Neuronal stem cell (in vitro differentiated cells): Measurements from ENCODE around the gene MRTFB.

Experiments
- DNase-seq: peaks from one replicate; pipeline ENCODE4 v3.0.0-alpha.2; 2013; ENCODE audit warnings: low spot score
- H2AFZ ChIP-seq: one replicate; pipeline ENCODE4 v1.6.1; 2013; ENCODE audit warnings: mild to moderate bottlenecking, low read length, inconsistent platforms
- H2AK5ac ChIP-seq: 2 replicates; pipeline ENCODE4 v1.6.1; 2013; ENCODE audit warnings: low read depth, mild to moderate bottlenecking, inconsistent platforms, low read length, moderate library complexity, mixed read lengths
- H2BK120ac ChIP-seq: 2 replicates; pipeline ENCODE4 v1.6.1; 2013; ENCODE audit warnings: low read depth, mild to moderate bottlenecking, inconsistent platforms, low read length, moderate library complexity, mixed read lengths
- H2BK12ac ChIP-seq: one replicate; pipeline ENCODE4 v1.6.1; 2013; ENCODE audit warnings: low read length, inconsistent platforms
- H2BK15ac ChIP-seq: 2 replicates; pipeline ENCODE4 v1.6.1; 2013; ENCODE audit warnings: mild to moderate bottlenecking, low read length, inconsistent platforms, mixed read lengths
- H2BK5ac ChIP-seq: one replicate; pipeline ENCODE4 v1.6.1; 2013; ENCODE audit warnings: inconsistent platforms, mild to moderate bottlenecking, low read length, moderate library complexity
- H3K14ac ChIP-seq: one replicate; pipeline ENCODE4 v1.6.1; 2013; ENCODE audit warnings: low read length, inconsistent platforms
- H3K18ac ChIP-seq: 2 replicates; pipeline ENCODE4 v1.6.1; 2013; ENCODE audit warnings: low read length, inconsistent platforms
- H3K23ac ChIP-seq: 2 replicates; pipeline ENCODE4 v1.6.1; 2013; ENCODE audit warnings: low read depth, mild to moderate bottlenecking, mixed read lengths, low read length, inconsistent platforms; ENCODE audit not compliant: poor library complexity
- H3K27ac ChIP-seq: replicated peaks from 3 replicates; pipeline ENCODE4 v1.5.1; 2013; ENCODE audit warnings: low read length, inconsistent platforms
- H3K27me3 ChIP-seq, 3 experiments: 2 replicates each; pipeline ENCODE4 v1.6.1; 2013; ENCODE audit warnings: low read length in 3 of 3, mild to moderate bottlenecking in 2 of 3, inconsistent platforms in 1 of 3, low read depth in 1 of 3, mixed read lengths in 1 of 3, moderate library complexity in 1 of 3; ENCODE audit not compliant: control insufficient read depth in 3 of 3, insufficient read depth in 3 of 3
- H3K36me3 ChIP-seq, 2 donors: replicated peaks in 1 of 2; 2 replicates each; pipeline ENCODE4 v1.6.1; 2013; ENCODE audit warnings: low read length in 2 of 2; ENCODE audit not compliant: control insufficient read depth in 2 of 2, insufficient read depth in 2 of 2
- H3K4ac ChIP-seq: 2 replicates; pipeline ENCODE4 v1.6.1; 2013; ENCODE audit warnings: inconsistent platforms, mild to moderate bottlenecking, low read length, moderate library complexity
- H3K4me1 ChIP-seq, 2 donors: 1 replicate in 1 of 2; 2 replicates in 1 of 2; pipeline ENCODE4 v1.6.1; 2013; ENCODE audit warnings: low read length in 2 of 2, low read depth in 1 of 2; ENCODE audit not compliant: control insufficient read depth in 2 of 2, insufficient read depth in 1 of 2
- H3K4me2 ChIP-seq: one replicate; pipeline ENCODE4 v1.6.1; 2013; ENCODE audit warnings: mild to moderate bottlenecking, low read length, inconsistent platforms; ENCODE audit not compliant: insufficient read depth, poor library complexity, severe bottlenecking
- H3K4me3 ChIP-seq, 2 donors: 2 replicates each; pipeline ENCODE4 v1.5.1; 2013; ENCODE audit warnings: low read length in 2 of 2, mild to moderate bottlenecking in 2 of 2, inconsistent platforms in 1 of 2, moderate library complexity in 1 of 2
- H3K79me1 ChIP-seq: one replicate; pipeline ENCODE4 v1.6.1; 2013; ENCODE audit warnings: low read depth, mild to moderate bottlenecking, inconsistent platforms, low read length, moderate library complexity
- H3K9ac ChIP-seq: one replicate; pipeline ENCODE4 v1.6.1; 2013; ENCODE audit warnings: mild to moderate bottlenecking, low read depth, low read length, inconsistent platforms; ENCODE audit not compliant: poor library complexity
- H3K9me3 ChIP-seq, 2 donors: replicated peaks in 1 of 2; 2 replicates each; pipeline versions ENCODE3 to v1.6.1; 2013; ENCODE audit warnings: low read length in 2 of 2, mild to moderate bottlenecking in 2 of 2, inconsistent platforms in 1 of 2, low read depth in 1 of 2, mixed read lengths in 1 of 2, moderate library complexity in 1 of 2; ENCODE audit not compliant: control insufficient read depth in 2 of 2, insufficient read depth in 1 of 2
- H4K8ac ChIP-seq: one replicate; pipeline ENCODE4 v1.6.1; 2013; ENCODE audit warnings: low read depth, mild to moderate bottlenecking, inconsistent platforms, low read length, moderate library complexity
- H4K91ac ChIP-seq: one replicate; pipeline ENCODE4 v1.6.1; 2013; ENCODE audit warnings: low read length, low read depth, mild to moderate bottlenecking, inconsistent platforms; ENCODE audit not compliant: poor library complexity
- WGBS, 2 donors: extraction: QIAGEN DNeasy Blood & Tissue Kit; methylation state at CpG; one replicate each; pipeline ENCODE4 v1.1.7; 2013; ENCODE audit warnings: missing lambda C conversion rate in 2 of 2, mixed read lengths in 1 of 2; ENCODE audit not compliant: insufficient read length in 2 of 2, insufficient replicate concordance in 1 of 2; ENCODE audit errors: extremely low coverage in 2 of 2; 5-methylcytosine and 5-hydroxymethylcytosine counted together

Gene MRTFB

GRCh38 chr16:14155572-14156190 is 84.6 kb downstream of the MRTFB start:
- Histone ChIP-seq H3K4me1 (no peaks in the 10 kb centered on the region), H3K4me2 (no peak overlapping the region), H2AK5ac (no peak overlapping the region), H3K27ac (no peak overlapping the region), H3K4me3 (no peak overlapping the region), H2BK120ac (no peak overlapping the region), H3K36me3 (peaks cover 1 to 6% of the 10 kb centered on the region in 2 donors), H3K79me1 (no peaks in the 10 kb centered on the region), H3K4ac (no peak overlapping the region), H3K23ac (no peak overlapping the region), H4K91ac (no peak overlapping the region), H2BK12ac (no peak overlapping the region), H3K9me3 (no peaks in the 10 kb centered on the region), H3K9ac (no peak overlapping the region), H3K18ac (no peak overlapping the region), H2AFZ (no peak overlapping the region), H2BK5ac (no peak overlapping the region), H4K8ac (no peak overlapping the region), H3K27me3 (no peaks in the 10 kb centered on the region), H3K14ac (no peak overlapping the region), H2BK15ac (no peak overlapping the region)
- no CpG with 5 or more reads among the region's 4 CpGs for WGBS, 2 donors
- no peak for DNase-seq

DNA sequence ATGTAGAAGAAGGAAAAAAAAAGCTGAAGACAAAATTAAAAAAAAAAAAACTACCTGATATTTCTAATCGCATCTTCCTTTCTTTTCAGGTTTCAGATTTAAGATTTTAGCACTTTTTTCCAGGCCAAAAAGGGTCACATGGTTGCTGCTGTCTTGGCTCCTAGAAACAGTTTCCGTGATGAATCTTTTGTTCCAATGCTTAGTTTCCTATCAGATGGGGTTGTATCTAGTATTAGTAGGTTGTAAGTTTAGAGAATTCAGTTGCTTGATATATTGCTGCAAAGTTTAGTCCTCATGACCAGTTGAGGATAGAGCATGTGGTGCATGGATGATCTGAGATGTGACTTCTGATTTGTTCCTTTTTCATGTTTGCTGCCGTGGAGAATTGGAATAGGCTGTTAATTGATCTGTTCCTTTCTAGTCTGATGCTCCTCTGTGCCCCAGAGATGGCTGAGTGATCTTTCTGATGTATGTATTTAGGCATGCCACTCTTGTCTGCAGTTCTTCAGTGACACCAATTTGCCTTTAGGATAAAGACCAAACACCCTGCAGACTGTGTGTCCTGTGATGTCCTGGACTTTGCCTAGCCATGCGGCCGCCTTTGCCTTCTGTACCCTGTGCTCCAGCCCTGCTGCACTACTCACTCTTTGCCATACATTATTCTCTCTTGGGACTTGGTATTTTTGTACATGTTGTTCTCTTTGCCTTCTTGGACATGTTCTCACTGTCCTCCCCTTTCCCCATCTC is 94.0 kb downstream of the MRTFB start:
- Histone ChIP-seq H2BK12ac (no peak overlapping the region), H3K9ac (no peak overlapping the region)
- WGBS, 2 donors = no CpG with 5 or more reads among the region's 5 CpGs

GRCh38 chr16:14168146-14168545 is 97.0 kb downstream of the MRTFB start:
- no peak overlapping the region for H2AFZ ChIP-seq
- H3K9me3 ChIP-seq = peaks cover 0 to 9% of the 10 kb centered on the region in 2 donors
- H2BK120ac ChIP-seq = no peak overlapping the region
- WGBS, 2 donors = no CpG with 5 or more reads among the region's 3 CpGs
- no peaks in the 10 kb centered on the region for H3K36me3 ChIP-seq
- H3K79me1 ChIP-seq = peaks cover 2% of the 10 kb centered on the region
- no peak overlapping the region for H3K23ac ChIP-seq
- H4K8ac ChIP-seq = no peak overlapping the region
- H3K27ac ChIP-seq = no peak overlapping the region
- no peak overlapping the region for H2BK5ac ChIP-seq
- no peak overlapping the region for H3K18ac ChIP-seq
- H3K4me2 ChIP-seq = no peak overlapping the region
- no peak overlapping the region for H4K91ac ChIP-seq
- H2BK15ac ChIP-seq = no peak overlapping the region
- H2AK5ac ChIP-seq = no peak overlapping the region
- no peak overlapping the region for H3K4me3 ChIP-seq
- no peak overlapping the region for H3K4ac ChIP-seq
- H3K27me3 ChIP-seq = no peaks in the 10 kb centered on the region
- DNase-seq = no peak
- H2BK12ac ChIP-seq = no peak overlapping the region
- no peak overlapping the region for H3K9ac ChIP-seq
- H3K14ac ChIP-seq = no peak overlapping the region
- H3K4me1 ChIP-seq = peaks cover 0 to 3% of the 10 kb centered on the region in 2 donors

More for the DNA sequence above, 94.0 kb downstream of the MRTFB start:
- no peaks in the 10 kb centered on the region for H3K27me3 ChIP-seq
- no peak overlapping the region for H3K14ac ChIP-seq
- no peak overlapping the region for H2BK120ac ChIP-seq
- H3K79me1 ChIP-seq = peaks cover under 1% of the 10 kb centered on the region
- H2AFZ ChIP-seq = no peak overlapping the region
- H3K4ac ChIP-seq = no peak overlapping the region
- H3K18ac ChIP-seq = no peak overlapping the region
- H3K4me1 ChIP-seq = peaks cover 0 to 3% of the 10 kb centered on the region in 2 donors
- no peak overlapping the region for H2BK5ac ChIP-seq
- no peak for DNase-seq
- no peak overlapping the region for H4K8ac ChIP-seq
- no peak overlapping the region for H3K4me2 ChIP-seq
- no peak overlapping the region for H3K23ac ChIP-seq
- no peak overlapping the region for H3K27ac ChIP-seq
- no peak overlapping the region for H2AK5ac ChIP-seq
- H4K91ac ChIP-seq = no peak overlapping the region
- no peak overlapping the region for H2BK15ac ChIP-seq
- no peak overlapping the region for H3K4me3 ChIP-seq
- no peaks in the 10 kb centered on the region for H3K9me3 ChIP-seq
- no peaks in the 10 kb centered on the region for H3K36me3 ChIP-seq

- no peak overlapping the region for H2AFZ ChIP-seq
- H3K18ac ChIP-seq = no peak overlapping the region
- no peak overlapping the region for H3K27ac ChIP-seq
- no peak overlapping the region for H3K14ac ChIP-seq
- no peak overlapping the region for H3K23ac ChIP-seq
- peaks cover 0 to 17% of the 10 kb centered on the region in 2 donors for H3K9me3 ChIP-seq
- no peak overlapping the region for H4K91ac ChIP-seq
- H3K4me2 ChIP-seq = no peak overlapping the region
- peaks cover 2% of the 10 kb centered on the region for H3K79me1 ChIP-seq
- H3K9ac ChIP-seq = no peak overlapping the region
- H3K4ac ChIP-seq = no peak overlapping the region
- H2BK120ac ChIP-seq = no peak overlapping the region
- H3K27me3 ChIP-seq = no peaks in the 10 kb centered on the region
- no peaks in the 10 kb centered on the region for H3K36me3 ChIP-seq
- H2AK5ac ChIP-seq = no peak overlapping the region
- H3K4me3 ChIP-seq = no peak overlapping the region
- no peak overlapping the region for H4K8ac ChIP-seq
- no peak overlapping the region for H2BK12ac ChIP-seq
- DNase-seq = no peak
- no peak overlapping the region for H2BK5ac ChIP-seq
- H3K4me1 ChIP-seq = peaks cover 0 to 2% of the 10 kb centered on the region in 2 donors
- 100% methylated on average over 1 of the region's 3 CpGs; no CpG with 5 or more reads in 1 of the 2 donors for WGBS, 2 donors
- H2BK15ac ChIP-seq = no peak overlapping the region
These were observed 101.2 kb downstream of the MRTFB start for GRCh38 chr16:14172200-14172809.
